ENCODE measurements around the gene TRMT2A. TPM values are rescaled to one million over a fixed set of nuclear protein-coding genes. Genes with fewer than 3 reads are reported as not detected.

TRMT2A gene
- total RNA-seq, 1 experiment from 2014 or later: 47.1 TPM

GRCh38 chr22:20089977-20090729 lies 26.9 kb downstream of the TRMT2A start:
- H3K27me3 Mint-ChIP-seq (ENCODE audit: insufficient read depth, unreplicated experiment): no peaks in the 10 kb centered on the region
- H3K36me3 Mint-ChIP-seq (ENCODE audit: insufficient read depth, unreplicated experiment): peaks cover 88% of the 10 kb centered on the region
- no peak overlapping the region for H3K27ac Mint-ChIP-seq (ENCODE audit: low read depth, unreplicated experiment)
- intact Hi-C loops (cut with micrococcal nuclease): no loop called here
- POLR2A ChIA-PET: no interaction called here
- TF ChIP-seq, protein P1, sequence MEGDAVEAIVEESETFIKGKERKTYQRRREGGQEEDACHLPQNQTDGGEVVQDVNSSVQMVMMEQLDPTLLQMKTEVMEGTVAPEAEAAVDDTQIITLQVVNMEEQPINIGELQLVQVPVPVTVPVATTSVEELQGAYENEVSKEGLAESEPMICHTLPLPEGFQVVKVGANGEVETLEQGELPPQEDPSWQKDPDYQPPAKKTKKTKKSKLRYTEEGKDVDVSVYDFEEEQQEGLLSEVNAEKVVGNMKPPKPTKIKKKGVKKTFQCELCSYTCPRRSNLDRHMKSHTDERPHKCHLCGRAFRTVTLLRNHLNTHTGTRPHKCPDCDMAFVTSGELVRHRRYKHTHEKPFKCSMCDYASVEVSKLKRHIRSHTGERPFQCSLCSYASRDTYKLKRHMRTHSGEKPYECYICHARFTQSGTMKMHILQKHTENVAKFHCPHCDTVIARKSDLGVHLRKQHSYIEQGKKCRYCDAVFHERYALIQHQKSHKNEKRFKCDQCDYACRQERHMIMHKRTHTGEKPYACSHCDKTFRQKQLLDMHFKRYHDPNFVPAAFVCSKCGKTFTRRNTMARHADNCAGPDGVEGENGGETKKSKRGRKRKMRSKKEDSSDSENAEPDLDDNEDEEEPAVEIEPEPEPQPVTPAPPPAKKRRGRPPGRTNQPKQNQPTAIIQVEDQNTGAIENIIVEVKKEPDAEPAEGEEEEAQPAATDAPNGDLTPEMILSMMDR (IDR thresholded peaks at IDR 0.05; ENCODE audit: unreplicated experiment): no peak
- no peak for DNase-seq (ENCODE audit: unreplicated experiment)
- H3K4me1 Mint-ChIP-seq (ENCODE audit: insufficient read depth, unreplicated experiment): peaks cover 7% of the 10 kb centered on the region
- CTCF ChIA-PET: no interaction called here
- H3K4me3 Mint-ChIP-seq (ENCODE audit: unreplicated experiment): no peak overlapping the region
- BruUV-seq (replicated peaks): no TSS peak
- H3K9me3 Mint-ChIP-seq (ENCODE audit: unreplicated experiment): no peaks in the 10 kb centered on the region

- no TSS peak for BruUV-seq (replicated peaks)
- intact Hi-C loops (cut with micrococcal nuclease): no loop called here
- no peak overlapping the region for H3K27ac Mint-ChIP-seq (ENCODE audit: low read depth, unreplicated experiment)
Measured at GRCh38 chr22:20089226-20089976, 27.6 kb downstream of the TRMT2A start.

GRCh38 chr22:20088263-20088648 lies 28.8 kb downstream of the TRMT2A start:
- intact Hi-C loops (cut with micrococcal nuclease): no loop called here
- peaks cover 25% of the 10 kb centered on the region for H3K4me1 Mint-ChIP-seq (ENCODE audit: insufficient read depth, unreplicated experiment)
- DNase-seq (ENCODE audit: unreplicated experiment): no peak
- H3K9me3 Mint-ChIP-seq (ENCODE audit: unreplicated experiment): no peaks in the 10 kb centered on the region
- CTCF ChIA-PET: interaction anchor here (1.3 kb wide), 1 partner anchor 19 kb away, joined by 4 read pairs; no protein-coding TSS in a partner anchor
- POLR2A ChIA-PET: interaction anchor here (0.6 kb wide), 1 partner anchor 1030 kb away, joined by 3 read pairs; no protein-coding TSS in a partner anchor
- peaks cover 87% of the 10 kb centered on the region for H3K36me3 Mint-ChIP-seq (ENCODE audit: insufficient read depth, unreplicated experiment)
- no TSS peak for BruUV-seq (replicated peaks)
- H3K27me3 Mint-ChIP-seq (ENCODE audit: insufficient read depth, unreplicated experiment): no peaks in the 10 kb centered on the region
- H3K27ac Mint-ChIP-seq (ENCODE audit: low read depth, unreplicated experiment): no peak overlapping the region
- TF ChIP-seq, protein P1 (IDR thresholded peaks at IDR 0.05; ENCODE audit: unreplicated experiment): no peak
- H3K4me3 Mint-ChIP-seq (ENCODE audit: unreplicated experiment): no peak overlapping the region

More at GRCh38 chr22:20089226-20089976, 27.6 kb downstream of the TRMT2A start:
- Mint-ChIP-seq H3K27me3 (ENCODE audit: insufficient read depth, unreplicated experiment) (no peaks in the 10 kb centered on the region), H3K4me3 (ENCODE audit: unreplicated experiment) (no peak overlapping the region), H3K4me1 (ENCODE audit: insufficient read depth, unreplicated experiment) (peaks cover 14% of the 10 kb centered on the region), H3K9me3 (ENCODE audit: unreplicated experiment) (no peaks in the 10 kb centered on the region), H3K36me3 (ENCODE audit: insufficient read depth, unreplicated experiment) (peaks cover 94% of the 10 kb centered on the region)
- TF ChIP-seq, protein P1 (IDR thresholded peaks at IDR 0.05; ENCODE audit: unreplicated experiment): no peak
- ChIA-PET POLR2A (no interaction called here), CTCF (interaction anchor here (0.5 to 0.7 kb wide), 3 partner anchors 97 to 777 kb away, joined by 3 read pairs; no protein-coding TSS in a partner anchor)
- DNase-seq (ENCODE audit: unreplicated experiment): no peak
